Activated T-helper 9 cell treated with anti-CD3 and anti-CD28 coated beads, Interleukin-2, amount 50 U/mL, for 16 hours (primary cell): ENCODE data around the gene ST8SIA4.
"Not testable (repeated sequence)": the region's sequence is repeated elsewhere in the genome, so short reads cannot be mapped to it uniquely, and the experiment has no call there.

Experiments
- DNase-seq: peaks from one replicate; pipeline ENCODE4 v3.0.0-alpha.2; 2020; ENCODE audit warnings: low read depth

The ST8SIA4 gene

GRCh38 chr5:100787648-100788047 is 115.4 kb downstream of the ST8SIA4 start:
- no peak for DNase-seq

GRCh38 chr5:100785536-100785935 is 117.5 kb downstream of the ST8SIA4 start:
- DNase-seq, result not testable (repeated sequence)

- DNase-seq, result no peak
These were observed 122.7 kb downstream of the ST8SIA4 start for GRCh38 chr5:100780376-100780870.

- DNase-seq, result no peak
These were observed 123.3 kb downstream of the ST8SIA4 start for GRCh38 chr5:100779669-100780375.

GRCh38 chr5:100777680-100778300 is 125.3 kb downstream of the ST8SIA4 start:
- no peak for DNase-seq

- no peak for DNase-seq
These were observed 127.6 kb downstream of the ST8SIA4 start for GRCh38 chr5:100775533-100775855.

DNA sequence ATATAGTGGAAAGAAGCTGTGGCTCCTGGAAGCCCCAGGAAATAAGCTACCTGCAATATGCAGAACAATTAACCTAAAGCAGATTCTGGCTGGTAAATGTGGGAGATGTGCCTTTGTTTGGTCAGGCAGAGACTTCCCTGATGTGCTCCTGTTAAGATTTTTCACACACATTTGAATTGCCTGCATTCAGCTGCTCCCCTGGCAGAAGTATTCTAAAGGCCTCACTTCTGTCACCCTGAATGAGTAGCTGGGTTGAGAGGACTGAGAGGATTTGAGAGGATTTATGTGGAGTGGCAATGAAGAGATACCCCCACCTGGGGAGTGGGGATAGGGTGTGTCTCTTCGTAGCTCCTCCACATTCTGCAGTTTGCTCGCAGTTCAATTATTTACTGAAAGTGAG is 130.5 kb downstream of the ST8SIA4 start:
- DNase-seq, result no peak

DNA sequence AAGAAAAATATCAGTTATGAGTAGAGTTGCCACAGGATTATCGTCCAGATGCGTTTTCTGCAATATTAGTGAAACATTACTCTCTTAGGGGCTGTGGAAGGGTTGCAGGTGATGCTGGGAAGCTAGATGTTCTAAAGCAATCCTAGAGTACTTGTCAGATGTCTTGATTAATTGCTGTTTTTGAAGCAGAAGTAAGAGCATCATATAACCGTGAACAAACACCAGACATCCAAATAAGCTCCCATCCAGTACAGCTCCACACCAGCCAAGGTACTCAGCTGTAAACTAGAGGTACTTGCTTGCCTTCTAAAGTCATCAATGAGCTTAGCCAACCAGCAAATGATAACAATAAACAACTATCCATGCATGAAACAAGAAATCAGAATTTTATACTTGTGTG is 131.1 kb downstream of the ST8SIA4 start:
- no peak for DNase-seq

GRCh38 chr5:100771181-100771580 is 131.9 kb downstream of the ST8SIA4 start:
- DNase-seq, result no peak

DNA sequence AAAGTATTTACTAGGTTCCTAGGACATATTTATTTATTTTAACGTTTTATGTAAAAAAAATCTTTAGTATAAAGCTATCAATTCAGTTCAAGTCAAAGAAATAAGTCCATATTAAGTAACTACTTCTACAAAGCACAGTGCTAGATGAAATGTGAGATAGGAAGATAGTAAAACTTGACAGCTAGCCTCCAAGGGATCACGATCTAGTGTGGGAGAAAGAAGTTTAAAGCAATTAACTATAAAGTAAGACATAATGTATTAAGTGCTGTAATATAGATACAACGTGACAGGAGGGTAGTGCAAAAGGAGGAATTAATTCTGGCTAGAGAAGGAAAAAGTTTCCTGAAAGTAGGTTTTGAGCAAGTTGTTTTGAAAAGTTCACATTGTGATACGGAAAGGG is 134.9 kb downstream of the ST8SIA4 start:
- DNase-seq, result no peak

DNA sequence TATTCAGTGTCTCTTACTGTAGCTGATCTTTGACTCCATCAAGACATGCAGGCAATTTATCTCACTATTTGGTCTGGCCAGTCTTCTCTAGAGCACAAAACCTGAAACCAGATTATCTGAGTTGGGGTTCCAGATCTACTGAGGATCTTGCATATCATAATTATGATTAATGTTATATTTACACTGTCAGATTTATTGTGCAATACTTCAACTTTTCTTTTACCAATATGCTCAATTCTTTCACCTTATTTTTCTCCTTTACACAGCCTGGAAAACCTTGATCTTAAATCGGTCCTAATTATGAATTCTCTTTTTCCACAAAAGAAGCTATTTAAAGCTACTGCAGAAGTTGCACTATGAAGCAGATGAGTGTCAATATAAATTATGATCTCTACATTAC is 140.1 kb downstream of the ST8SIA4 start:
- no peak for DNase-seq

- no peak for DNase-seq
These were observed 141.0 kb downstream of the ST8SIA4 start for GRCh38 chr5:100762108-100762507.

DNA sequence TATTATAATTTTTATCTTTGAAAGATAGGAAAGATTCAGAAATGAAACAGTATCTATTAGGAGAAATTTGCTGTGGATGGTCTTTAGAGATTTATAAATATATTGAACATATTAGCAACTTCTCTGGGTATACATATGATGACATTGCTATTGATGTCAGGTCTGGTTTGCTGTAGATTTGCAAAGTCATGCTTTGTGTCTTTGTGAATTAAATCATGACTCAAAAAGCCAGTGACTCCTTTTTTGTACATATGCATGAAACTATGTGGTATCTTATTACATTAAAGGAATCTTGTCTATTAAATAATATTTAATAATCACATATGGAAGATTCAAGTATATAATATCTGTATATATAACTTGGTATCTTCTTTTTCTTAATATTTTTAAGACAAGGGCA is 141.9 kb downstream of the ST8SIA4 start:
- no peak for DNase-seq

DNA sequence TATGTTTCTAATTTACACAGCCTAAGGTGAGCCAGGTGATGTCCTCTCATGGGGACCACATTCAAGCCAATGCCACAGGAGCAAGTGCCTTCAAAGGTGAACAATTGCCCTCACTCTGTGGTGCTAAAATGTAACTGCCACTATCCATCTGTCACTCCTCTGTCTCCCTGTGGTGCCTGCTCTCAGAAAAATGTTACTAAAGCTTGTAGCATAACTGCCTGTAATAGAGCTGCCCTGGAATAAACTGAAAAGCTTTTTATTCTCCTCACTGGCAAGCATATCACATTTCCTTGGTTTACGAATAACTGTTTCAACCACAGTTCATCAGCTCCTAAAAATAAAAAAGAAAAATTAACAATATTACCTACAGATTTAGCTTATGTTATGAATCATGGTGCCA is 142.4 kb downstream of the ST8SIA4 start:
- no peak for DNase-seq

DNA sequence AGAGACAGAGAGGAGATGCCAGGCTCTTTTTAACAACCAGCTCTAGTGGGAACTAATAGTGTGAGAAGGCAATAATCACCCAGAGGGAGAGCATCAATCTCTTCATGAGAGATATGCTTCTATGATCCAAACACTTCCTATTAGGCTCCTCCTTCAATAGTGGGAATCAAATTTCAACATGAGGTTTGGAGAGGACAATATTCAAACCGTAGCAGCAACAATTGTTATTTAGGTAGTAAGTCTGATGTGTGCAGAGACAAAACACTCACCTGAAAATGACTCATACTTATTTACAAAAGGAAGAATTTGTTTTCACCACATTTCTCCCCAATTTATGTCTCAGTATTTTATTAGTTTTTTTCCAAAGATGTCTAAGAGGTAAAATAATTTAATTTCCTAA is 144.3 kb downstream of the ST8SIA4 start:
- DNase-seq, result no peak

- DNase-seq, result no peak
These were observed 144.8 kb downstream of the ST8SIA4 start for GRCh38 chr5:100758306-100758705.

- DNase-seq, result no peak
These were observed 145.5 kb downstream of the ST8SIA4 start for GRCh38 chr5:100757618-100758017.
